Neural progenitor cell (in vitro differentiated cells): ENCODE measurements around the gene DCLK2. TPM values are rescaled to one million over a fixed set of nuclear protein-coding genes. Genes with fewer than 3 reads are reported as not detected.

Source experiments
- DNase-seq: peaks from one replicate; pipeline ENCODE4 v3.0.0-alpha.2; 2016; ENCODE audit warnings: low spot score
- H2AFZ ChIP-seq: fragments of 200-600 bp; sonication (generic); replicated peaks from 2 replicates; pipeline ENCODE4 v1.6.1; 2016; ENCODE audit warnings: antibody characterized with exemption
- H3F3A ChIP-seq: fragments of 200-600 bp; sonication (generic); 2 replicates; pipeline ENCODE4 v1.6.1; 2016; ENCODE audit warnings: antibody characterized with exemption, low read depth
- H3K27ac ChIP-seq: fragments of 200-600 bp; sonication (generic); 2 replicates; pipeline ENCODE4 v1.5.1; 2016; ENCODE audit warnings: mild to moderate bottlenecking
- H3K27me3 ChIP-seq: fragments of 200-600 bp; sonication (generic); 2 replicates; pipeline ENCODE4 v1.6.1; 2016; ENCODE audit warnings: mild to moderate bottlenecking, moderate library complexity
- H3K36me3 ChIP-seq: fragments of 200-600 bp; sonication (generic); 2 replicates; pipeline ENCODE4 v1.5.1; 2016
- H3K4me1 ChIP-seq: fragments of 200-600 bp; sonication (generic); 2 replicates; pipeline ENCODE4 v1.6.1; 2016; ENCODE audit warnings: mixed run types
- H3K4me2 ChIP-seq: fragments of 200-600 bp; sonication (generic); 2 replicates; pipeline ENCODE4 v1.6.1; 2016
- H3K4me3 ChIP-seq: fragments of 200-600 bp; sonication (generic); 2 replicates; pipeline ENCODE4 v1.5.1; 2016
- H3K79me2 ChIP-seq: fragments of 200-600 bp; sonication (generic); 2 replicates; pipeline ENCODE4 v1.6.1; 2016; ENCODE audit warnings: low read depth
- H3K9ac ChIP-seq: fragments of 200-600 bp; sonication (generic); 2 replicates; pipeline ENCODE4 v1.6.1; 2016
- H3K9me3 ChIP-seq: fragments of 200-600 bp; sonication (generic); 2 replicates; pipeline ENCODE4 v1.5.1; 2016; ENCODE audit warnings: low read depth
- H4K20me1 ChIP-seq: fragments of 200-600 bp; sonication (generic); 2 replicates; pipeline ENCODE4 v1.6.1; 2016; ENCODE audit warnings: low read depth
- H3K27ac Mint-ChIP-seq: 3 replicates; pipeline ENCODE4 v1.8.0; 2021; ENCODE audit warnings: mixed read lengths
- H3K27me3 Mint-ChIP-seq: 2 replicates; pipeline ENCODE4 v1.8.0; 2022; ENCODE audit warnings: low read depth, mild to moderate bottlenecking, inconsistent platforms, moderate library complexity, mixed read lengths; ENCODE audit not compliant: insufficient read depth
- H3K36me3 Mint-ChIP-seq: 3 replicates; pipeline ENCODE4 v1.8.0; 2021; ENCODE audit warnings: mixed read lengths
- H3K4me1 Mint-ChIP-seq: 3 replicates; pipeline ENCODE4 v1.8.0; 2021; ENCODE audit warnings: mixed read lengths
- H3K4me3 Mint-ChIP-seq: 3 replicates; pipeline ENCODE4 v1.8.0; 2021; ENCODE audit warnings: mild to moderate bottlenecking, moderate library complexity, mixed read lengths
- H3K9me3 Mint-ChIP-seq: 3 replicates; pipeline ENCODE4 v1.8.0; 2020; ENCODE audit warnings: mixed read lengths
- EZH2 ChIP-seq: fragments of 200-600 bp; sonication (generic); IDR thresholded peaks from 2 replicates; pipeline ENCODE4 v1.6.1; 2017; ENCODE audit warnings: antibody characterized with exemption, mild to moderate bottlenecking, moderate library complexity
- EZH2phosphoT487 ChIP-seq: fragments of 200-600 bp; sonication (generic); IDR thresholded peaks from 2 replicates; pipeline ENCODE4 v1.6.1; 2017; ENCODE audit warnings: antibody characterized with exemption
- small RNA-seq: library from RNA; depleted of rRNA; stranded (forward); fragments of <200 nt; gene quantifications from one replicate; pipeline ENCODE3, GENCODE V24; 2015
- total RNA-seq: library from RNA; depleted of rRNA; stranded (reverse); fragments of >200 nt; gene quantifications from 2 replicates; pipeline ENCODE4 v1.2.3, GENCODE V29; 2015; ENCODE audit warnings: low replicate concordance
- TF ChIP-seq, protein P1 (sequence below): fragments of 200-600 bp; sonication (generic); IDR thresholded peaks from 2 replicates; pipeline ENCODE4 v1.5.1; 2017; ENCODE audit warnings: antibody characterized with exemption, mild to moderate bottlenecking

Gene DCLK2
- total RNA-seq, 1 donor from 2014 or later, result 11.7 TPM

DNA sequence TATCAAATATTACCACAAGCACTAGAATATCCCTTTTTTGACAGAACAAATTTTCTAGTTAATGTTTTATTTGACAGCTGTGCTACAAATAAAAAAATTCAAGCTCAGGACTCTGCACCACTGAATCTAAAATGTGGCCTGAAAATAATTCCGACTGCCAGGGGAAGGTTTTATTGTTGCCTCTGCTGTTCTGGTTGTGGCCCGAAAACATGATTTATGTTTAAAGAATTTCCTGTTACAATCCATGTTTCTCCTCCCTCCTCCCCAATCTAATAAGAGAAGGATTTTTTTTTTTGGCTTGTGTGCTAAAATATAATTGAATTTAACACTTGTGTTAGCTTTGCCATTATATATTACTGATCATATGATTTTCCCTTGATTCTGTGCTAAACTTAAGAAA is 227.8 kb downstream of the DCLK2 start:
- H3K27me3 Mint-ChIP-seq, result no peaks in the 10 kb centered on the region
- peaks cover 1% of the 10 kb centered on the region for H3K36me3 Mint-ChIP-seq
- H2AFZ ChIP-seq, result no peak overlapping the region
- no peak overlapping the region for H3K4me3 ChIP-seq
- no peak for DNase-seq
- H3K9me3 ChIP-seq, result no peaks in the 10 kb centered on the region
- no peaks in the 10 kb centered on the region for H4K20me1 ChIP-seq
- H3K4me3 Mint-ChIP-seq, result no peak overlapping the region
- TF ChIP-seq, protein P1, sequence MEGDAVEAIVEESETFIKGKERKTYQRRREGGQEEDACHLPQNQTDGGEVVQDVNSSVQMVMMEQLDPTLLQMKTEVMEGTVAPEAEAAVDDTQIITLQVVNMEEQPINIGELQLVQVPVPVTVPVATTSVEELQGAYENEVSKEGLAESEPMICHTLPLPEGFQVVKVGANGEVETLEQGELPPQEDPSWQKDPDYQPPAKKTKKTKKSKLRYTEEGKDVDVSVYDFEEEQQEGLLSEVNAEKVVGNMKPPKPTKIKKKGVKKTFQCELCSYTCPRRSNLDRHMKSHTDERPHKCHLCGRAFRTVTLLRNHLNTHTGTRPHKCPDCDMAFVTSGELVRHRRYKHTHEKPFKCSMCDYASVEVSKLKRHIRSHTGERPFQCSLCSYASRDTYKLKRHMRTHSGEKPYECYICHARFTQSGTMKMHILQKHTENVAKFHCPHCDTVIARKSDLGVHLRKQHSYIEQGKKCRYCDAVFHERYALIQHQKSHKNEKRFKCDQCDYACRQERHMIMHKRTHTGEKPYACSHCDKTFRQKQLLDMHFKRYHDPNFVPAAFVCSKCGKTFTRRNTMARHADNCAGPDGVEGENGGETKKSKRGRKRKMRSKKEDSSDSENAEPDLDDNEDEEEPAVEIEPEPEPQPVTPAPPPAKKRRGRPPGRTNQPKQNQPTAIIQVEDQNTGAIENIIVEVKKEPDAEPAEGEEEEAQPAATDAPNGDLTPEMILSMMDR, result no peak
- TF ChIP-seq EZH2 (no peak), EZH2phosphoT487 (no peak)
- H3K9ac ChIP-seq, result no peak overlapping the region
- H3K36me3 ChIP-seq, result no peaks in the 10 kb centered on the region
- H3K79me2 ChIP-seq, result no peaks in the 10 kb centered on the region
- no peaks in the 10 kb centered on the region for H3K27me3 ChIP-seq
- H3K27ac Mint-ChIP-seq, result no peak overlapping the region
- H3K9me3 Mint-ChIP-seq, result no peaks in the 10 kb centered on the region
- peaks cover 5% of the 10 kb centered on the region for H3K4me1 Mint-ChIP-seq
- H3K27ac ChIP-seq, result no peak overlapping the region
- H3K4me2 ChIP-seq, result no peak overlapping the region
- peaks cover 7% of the 10 kb centered on the region for H3K4me1 ChIP-seq
- H3F3A ChIP-seq, result peaks cover 5% of the 10 kb centered on the region

DNA sequence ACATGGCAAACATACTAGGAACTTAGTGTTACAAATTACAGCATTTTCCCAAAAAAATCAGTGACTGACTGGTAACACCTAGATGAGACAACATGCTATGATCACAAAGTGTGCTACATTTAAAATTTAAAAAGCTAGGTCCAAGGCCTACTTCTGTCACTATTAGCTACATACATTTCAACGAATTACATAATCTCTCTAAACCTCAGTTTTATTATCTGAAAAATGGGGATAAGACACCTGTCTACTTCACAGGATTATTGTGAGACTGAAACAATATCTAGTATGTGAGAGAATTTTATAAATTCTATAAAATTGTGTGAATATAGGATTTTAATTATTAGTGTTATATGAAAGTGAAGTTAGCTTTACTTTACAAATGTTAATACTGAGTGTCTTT is 228.5 kb downstream of the DCLK2 start:
- Mint-ChIP-seq H3K27me3 (no peaks in the 10 kb centered on the region), H3K9me3 (no peaks in the 10 kb centered on the region), H3K4me3 (no peak overlapping the region), H3K36me3 (peaks cover 1% of the 10 kb centered on the region), H3K4me1 (peaks cover 5% of the 10 kb centered on the region), H3K27ac (no peak overlapping the region)
- no peaks in the 10 kb centered on the region for H3K36me3 ChIP-seq
- no peak for DNase-seq
- H3K4me1 ChIP-seq, result peaks cover 2% of the 10 kb centered on the region
- H4K20me1 ChIP-seq, result no peaks in the 10 kb centered on the region
- no peak overlapping the region for H3K9ac ChIP-seq
- no peak overlapping the region for H3K27ac ChIP-seq
- H3K79me2 ChIP-seq, result no peaks in the 10 kb centered on the region
- no peak overlapping the region for H3K4me3 ChIP-seq
- TF ChIP-seq, protein P1, result no peak
- no peak for TF ChIP-seq EZH2
- no peak for TF ChIP-seq EZH2phosphoT487
- no peaks in the 10 kb centered on the region for H3K9me3 ChIP-seq
- H3K4me2 ChIP-seq, result no peak overlapping the region
- H2AFZ ChIP-seq, result no peak overlapping the region
- H3K27me3 ChIP-seq, result no peaks in the 10 kb centered on the region
- peaks cover 5% of the 10 kb centered on the region for H3F3A ChIP-seq

Small RNA genes lying within 50 kb of the gene (small RNA-seq; reads per million reads assigned to genes)
- gene RNU7-194P, result not detected
